Measurements from ENCODE around the gene IL20RA.

Gene IL20RA

DNA sequence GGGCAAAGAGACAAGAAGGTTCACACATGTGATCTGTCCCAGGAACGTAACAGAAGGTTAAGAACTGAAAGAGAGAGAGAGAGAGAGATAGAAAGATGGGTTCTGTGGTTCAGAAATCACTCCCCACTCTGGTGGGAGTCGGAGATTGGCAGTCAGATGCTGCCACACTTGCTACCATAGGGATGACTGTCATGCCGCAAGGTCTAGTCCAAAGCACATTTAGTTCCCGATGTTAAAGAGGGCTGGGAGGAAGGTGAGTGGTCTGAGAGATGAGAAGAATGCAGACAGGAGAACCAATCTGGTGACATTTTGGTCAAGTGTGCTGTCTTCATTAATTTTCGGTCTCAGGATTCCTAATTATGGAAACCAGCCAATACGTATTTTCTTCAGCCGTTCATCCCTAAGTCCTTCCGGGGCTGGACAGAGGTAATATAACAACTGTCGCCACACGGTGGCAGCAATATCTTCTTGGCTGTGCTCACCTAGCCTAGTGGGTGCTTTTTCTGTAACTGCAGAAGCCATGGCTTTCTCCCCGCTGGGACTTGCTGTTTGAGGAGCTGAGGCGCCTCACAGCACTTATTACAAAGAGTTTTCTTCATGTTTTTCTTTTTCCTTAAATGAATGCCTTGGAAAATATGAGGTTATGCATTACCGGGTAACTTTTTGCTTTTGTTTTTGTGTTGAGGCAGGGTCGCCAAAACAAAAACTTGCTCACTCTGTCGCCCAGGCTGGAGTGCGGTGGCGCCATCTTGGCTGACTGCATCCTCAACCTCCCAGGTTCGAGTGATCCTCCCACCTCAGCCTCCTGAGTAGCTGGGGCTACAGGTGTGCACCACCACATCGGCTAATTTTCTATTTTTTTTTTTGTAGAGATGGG, 76.7 kb downstream of the IL20RA start:
- WGBS, 2 donors (ENCODE audit: extremely low coverage in 2 of 2, insufficient read length in 2 of 2, insufficient replicate concordance in 1 of 2) = no CpG with 5 or more reads among the region's 19 CpGs
- H3K9ac ChIP-seq (ENCODE audit: low read depth, low read length, poor library complexity) = no peak overlapping the region
- H3K4ac ChIP-seq (ENCODE audit: low read length) = no peak overlapping the region
- no peak overlapping the region for H2BK5ac ChIP-seq (ENCODE audit: low read length)
- no peak overlapping the region for H2BK120ac ChIP-seq (ENCODE audit: low read depth, low read length)
- H2BK15ac ChIP-seq (ENCODE audit: low read length) = no peak overlapping the region
- H3K36me3 ChIP-seq (replicated peaks in 1 of 2; ENCODE audit: control insufficient read depth in 2 of 2, insufficient read depth in 2 of 2, low read length in 2 of 2) = no peaks in the 10 kb centered on the region
- H3K23ac ChIP-seq (ENCODE audit: low read depth, low read length, poor library complexity) = no peak overlapping the region
- no peak overlapping the region for H3K14ac ChIP-seq (ENCODE audit: low read length)
- H2AK5ac ChIP-seq (ENCODE audit: low read depth, low read length) = no peak overlapping the region
- no peak overlapping the region for H4K8ac ChIP-seq (ENCODE audit: low read depth, low read length)
- H4K91ac ChIP-seq (ENCODE audit: low read depth, low read length, poor library complexity) = no peak overlapping the region
- no peak overlapping the region for H3K27ac ChIP-seq (replicated peaks; ENCODE audit: low read length)
- H3K9me3 ChIP-seq (replicated peaks in 1 of 2; ENCODE audit: control insufficient read depth in 2 of 2, insufficient read depth in 1 of 2, low read depth in 1 of 2, low read length in 2 of 2) = no peaks in the 10 kb centered on the region
- H3K4me2 ChIP-seq (ENCODE audit: insufficient read depth, low read length, poor library complexity, severe bottlenecking) = no peak overlapping the region
- no peak overlapping the region for H3K4me3 ChIP-seq (ENCODE audit: low read length in 2 of 2)
- peaks cover 0 to 4% of the 10 kb centered on the region in 2 donors for H3K4me1 ChIP-seq (ENCODE audit: control insufficient read depth in 2 of 2, insufficient read depth in 1 of 2, low read depth in 1 of 2, low read length in 2 of 2)
- H2AFZ ChIP-seq (ENCODE audit: low read length) = peak overlapping the region; percentile 76
- no peaks in the 10 kb centered on the region for H3K27me3 ChIP-seq (ENCODE audit: control insufficient read depth in 3 of 3, insufficient read depth in 3 of 3, low read depth in 1 of 3, low read length in 3 of 3)
- peak; percentile 57 for DNase-seq (ENCODE audit: low spot score)
- no peak overlapping the region for H2BK12ac ChIP-seq (ENCODE audit: low read length)
- no peaks in the 10 kb centered on the region for H3K79me1 ChIP-seq (ENCODE audit: low read depth, low read length)
- no peak overlapping the region for H3K18ac ChIP-seq (ENCODE audit: low read length)

DNA sequence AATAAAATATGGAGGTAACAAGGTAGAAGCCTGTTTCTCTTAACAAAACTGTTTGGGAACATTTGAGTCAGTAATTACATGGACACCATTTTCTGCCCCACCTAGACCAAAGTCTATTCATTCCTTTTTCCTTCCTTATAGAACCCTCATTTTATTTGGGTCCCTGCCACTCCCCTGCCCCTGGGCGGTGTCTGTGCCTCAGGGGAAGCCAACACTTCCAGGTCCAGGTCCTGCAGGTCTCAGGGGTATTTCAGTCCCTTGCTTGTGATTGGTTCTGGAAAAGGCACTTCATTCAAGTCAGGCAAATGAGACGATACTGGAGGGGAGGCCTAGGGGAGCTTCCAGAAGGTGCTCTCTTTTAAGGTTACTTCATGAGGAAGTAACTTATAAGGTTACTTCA, 80.4 kb downstream of the IL20RA start:
- Histone ChIP-seq H3K9ac (ENCODE audit: low read depth, low read length, poor library complexity) (no peak overlapping the region), H2BK5ac (ENCODE audit: low read length) (no peak overlapping the region), H3K4me3 (ENCODE audit: low read length in 2 of 2) (no peak overlapping the region), H3K23ac (ENCODE audit: low read depth, low read length, poor library complexity) (no peak overlapping the region), H3K36me3 (replicated peaks in 1 of 2; ENCODE audit: control insufficient read depth in 2 of 2, insufficient read depth in 2 of 2, low read length in 2 of 2) (no peaks in the 10 kb centered on the region), H3K4me2 (ENCODE audit: insufficient read depth, low read length, poor library complexity, severe bottlenecking) (no peak overlapping the region), H4K91ac (ENCODE audit: low read depth, low read length, poor library complexity) (no peak overlapping the region), H2BK15ac (ENCODE audit: low read length) (no peak overlapping the region), H3K18ac (ENCODE audit: low read length) (no peak overlapping the region), H3K27ac (replicated peaks; ENCODE audit: low read length) (no peak overlapping the region), H2BK12ac (ENCODE audit: low read length) (no peak overlapping the region), H4K8ac (ENCODE audit: low read depth, low read length) (no peak overlapping the region), H3K14ac (ENCODE audit: low read length) (no peak overlapping the region), H3K27me3 (ENCODE audit: control insufficient read depth in 3 of 3, insufficient read depth in 3 of 3, low read depth in 1 of 3, low read length in 3 of 3) (no peaks in the 10 kb centered on the region), H3K79me1 (ENCODE audit: low read depth, low read length) (no peaks in the 10 kb centered on the region), H2BK120ac (ENCODE audit: low read depth, low read length) (no peak overlapping the region), H3K9me3 (replicated peaks in 1 of 2; ENCODE audit: control insufficient read depth in 2 of 2, insufficient read depth in 1 of 2, low read depth in 1 of 2, low read length in 2 of 2) (no peaks in the 10 kb centered on the region), H3K4me1 (ENCODE audit: control insufficient read depth in 2 of 2, insufficient read depth in 1 of 2, low read depth in 1 of 2, low read length in 2 of 2) (peaks cover 0 to 5% of the 10 kb centered on the region in 2 donors), H2AFZ (ENCODE audit: low read length) (no peak overlapping the region), H3K4ac (ENCODE audit: low read length) (no peak overlapping the region), H2AK5ac (ENCODE audit: low read depth, low read length) (no peak overlapping the region)
- no peak for DNase-seq (ENCODE audit: low spot score)
- WGBS, 2 donors (ENCODE audit: extremely low coverage in 2 of 2, insufficient read length in 2 of 2, insufficient replicate concordance in 1 of 2) = no CpG with 5 or more reads among the region's 2 CpGs

DNA sequence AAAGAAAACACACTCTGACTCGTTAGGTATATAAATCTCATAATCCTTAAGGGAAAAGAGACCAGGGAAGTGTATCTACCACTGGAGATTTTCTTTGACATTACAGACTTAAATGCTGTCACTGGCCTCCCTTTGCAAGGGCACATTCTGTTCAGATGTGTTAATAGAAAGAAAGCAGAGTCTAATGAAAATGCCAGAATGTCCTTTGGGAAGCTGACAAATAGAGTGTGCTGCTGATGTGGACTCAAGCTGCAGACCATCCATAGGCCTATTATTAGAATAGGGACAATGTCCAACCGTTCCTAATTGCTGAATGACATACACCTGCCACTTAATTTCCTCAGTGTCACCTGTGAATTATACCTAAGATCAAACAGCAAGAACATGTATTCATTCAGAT, 81.5 kb downstream of the IL20RA start:
- Histone ChIP-seq H3K4me2 (ENCODE audit: insufficient read depth, low read length, poor library complexity, severe bottlenecking) (no peak overlapping the region), H3K14ac (ENCODE audit: low read length) (no peak overlapping the region), H3K9ac (ENCODE audit: low read depth, low read length, poor library complexity) (no peak overlapping the region), H3K27me3 (ENCODE audit: control insufficient read depth in 3 of 3, insufficient read depth in 3 of 3, low read depth in 1 of 3, low read length in 3 of 3) (no peaks in the 10 kb centered on the region), H3K27ac (replicated peaks; ENCODE audit: low read length) (no peak overlapping the region), H3K9me3 (replicated peaks in 1 of 2; ENCODE audit: control insufficient read depth in 2 of 2, insufficient read depth in 1 of 2, low read depth in 1 of 2, low read length in 2 of 2) (no peaks in the 10 kb centered on the region), H2BK12ac (ENCODE audit: low read length) (no peak overlapping the region), H3K4me1 (ENCODE audit: control insufficient read depth in 2 of 2, insufficient read depth in 1 of 2, low read depth in 1 of 2, low read length in 2 of 2) (peaks cover 0 to 5% of the 10 kb centered on the region in 2 donors), H2BK15ac (ENCODE audit: low read length) (no peak overlapping the region), H3K4ac (ENCODE audit: low read length) (no peak overlapping the region), H3K36me3 (replicated peaks in 1 of 2; ENCODE audit: control insufficient read depth in 2 of 2, insufficient read depth in 2 of 2, low read length in 2 of 2) (no peaks in the 10 kb centered on the region), H4K91ac (ENCODE audit: low read depth, low read length, poor library complexity) (no peak overlapping the region), H3K23ac (ENCODE audit: low read depth, low read length, poor library complexity) (no peak overlapping the region), H3K4me3 (ENCODE audit: low read length in 2 of 2) (no peak overlapping the region), H4K8ac (ENCODE audit: low read depth, low read length) (no peak overlapping the region), H2BK120ac (ENCODE audit: low read depth, low read length) (no peak overlapping the region), H3K18ac (ENCODE audit: low read length) (no peak overlapping the region), H2AFZ (ENCODE audit: low read length) (no peak overlapping the region), H2AK5ac (ENCODE audit: low read depth, low read length) (no peak overlapping the region), H3K79me1 (ENCODE audit: low read depth, low read length) (no peaks in the 10 kb centered on the region), H2BK5ac (ENCODE audit: low read length) (no peak overlapping the region)
- no peak for DNase-seq (ENCODE audit: low spot score)
- no CpG with 5 or more reads among the region's 2 CpGs for WGBS, 2 donors (ENCODE audit: extremely low coverage in 2 of 2, insufficient read length in 2 of 2, insufficient replicate concordance in 1 of 2)

DNA sequence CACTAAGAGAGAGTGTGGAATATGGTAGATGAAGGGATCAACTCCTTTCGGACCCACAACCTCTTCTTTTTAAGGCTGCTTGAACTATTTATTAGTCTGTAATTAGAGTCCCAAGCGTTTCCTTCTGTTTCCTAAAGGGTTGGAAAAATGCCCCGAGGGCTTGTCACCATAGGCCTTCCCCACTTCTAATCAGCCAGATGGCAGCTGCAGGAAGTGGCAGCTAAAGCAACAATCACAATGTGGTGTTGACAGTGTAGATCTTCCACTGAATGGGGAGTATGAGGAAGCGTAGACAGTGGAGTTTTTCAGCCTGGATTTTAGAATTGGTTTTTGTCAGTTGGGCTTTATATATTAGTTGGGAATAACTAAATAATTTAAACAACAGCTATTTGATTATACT, 82.1 kb downstream of the IL20RA start:
- H2BK15ac ChIP-seq (ENCODE audit: low read length) = no peak overlapping the region
- no peak overlapping the region for H3K23ac ChIP-seq (ENCODE audit: low read depth, low read length, poor library complexity)
- H3K4me1 ChIP-seq (ENCODE audit: control insufficient read depth in 2 of 2, insufficient read depth in 1 of 2, low read depth in 1 of 2, low read length in 2 of 2) = peaks cover 0 to 5% of the 10 kb centered on the region in 2 donors
- H3K4me3 ChIP-seq (ENCODE audit: low read length in 2 of 2) = no peak overlapping the region
- no peak overlapping the region for H4K8ac ChIP-seq (ENCODE audit: low read depth, low read length)
- H3K27ac ChIP-seq (replicated peaks; ENCODE audit: low read length) = no peak overlapping the region
- H4K91ac ChIP-seq (ENCODE audit: low read depth, low read length, poor library complexity) = no peak overlapping the region
- H2BK120ac ChIP-seq (ENCODE audit: low read depth, low read length) = no peak overlapping the region
- H3K4ac ChIP-seq (ENCODE audit: low read length) = no peak overlapping the region
- H2BK12ac ChIP-seq (ENCODE audit: low read length) = no peak overlapping the region
- no peak overlapping the region for H3K14ac ChIP-seq (ENCODE audit: low read length)
- no peak overlapping the region for H3K4me2 ChIP-seq (ENCODE audit: insufficient read depth, low read length, poor library complexity, severe bottlenecking)
- H3K18ac ChIP-seq (ENCODE audit: low read length) = no peak overlapping the region
- no peak overlapping the region for H2AK5ac ChIP-seq (ENCODE audit: low read depth, low read length)
- no peak overlapping the region for H3K9ac ChIP-seq (ENCODE audit: low read depth, low read length, poor library complexity)
- no CpG with 5 or more reads among the region's 4 CpGs for WGBS, 2 donors (ENCODE audit: extremely low coverage in 2 of 2, insufficient read length in 2 of 2, insufficient replicate concordance in 1 of 2)
- no peaks in the 10 kb centered on the region for H3K9me3 ChIP-seq (replicated peaks in 1 of 2; ENCODE audit: control insufficient read depth in 2 of 2, insufficient read depth in 1 of 2, low read depth in 1 of 2, low read length in 2 of 2)
- no peak overlapping the region for H2AFZ ChIP-seq (ENCODE audit: low read length)
- H2BK5ac ChIP-seq (ENCODE audit: low read length) = no peak overlapping the region
- H3K36me3 ChIP-seq (replicated peaks in 1 of 2; ENCODE audit: control insufficient read depth in 2 of 2, insufficient read depth in 2 of 2, low read length in 2 of 2) = no peaks in the 10 kb centered on the region
- DNase-seq (ENCODE audit: low spot score) = no peak
- no peaks in the 10 kb centered on the region for H3K79me1 ChIP-seq (ENCODE audit: low read depth, low read length)
- no peaks in the 10 kb centered on the region for H3K27me3 ChIP-seq (ENCODE audit: control insufficient read depth in 3 of 3, insufficient read depth in 3 of 3, low read depth in 1 of 3, low read length in 3 of 3)

Measured in neuronal stem cell (in vitro differentiated cells).